ENCODE results near the gene VSIG1. TPM values are rescaled to one million over a fixed set of nuclear protein-coding genes. Genes with fewer than 3 reads are reported as not detected.

Gene VSIG1
- 0.27 and 0.29 TPM in 2 replicates for total RNA-seq

DNA sequence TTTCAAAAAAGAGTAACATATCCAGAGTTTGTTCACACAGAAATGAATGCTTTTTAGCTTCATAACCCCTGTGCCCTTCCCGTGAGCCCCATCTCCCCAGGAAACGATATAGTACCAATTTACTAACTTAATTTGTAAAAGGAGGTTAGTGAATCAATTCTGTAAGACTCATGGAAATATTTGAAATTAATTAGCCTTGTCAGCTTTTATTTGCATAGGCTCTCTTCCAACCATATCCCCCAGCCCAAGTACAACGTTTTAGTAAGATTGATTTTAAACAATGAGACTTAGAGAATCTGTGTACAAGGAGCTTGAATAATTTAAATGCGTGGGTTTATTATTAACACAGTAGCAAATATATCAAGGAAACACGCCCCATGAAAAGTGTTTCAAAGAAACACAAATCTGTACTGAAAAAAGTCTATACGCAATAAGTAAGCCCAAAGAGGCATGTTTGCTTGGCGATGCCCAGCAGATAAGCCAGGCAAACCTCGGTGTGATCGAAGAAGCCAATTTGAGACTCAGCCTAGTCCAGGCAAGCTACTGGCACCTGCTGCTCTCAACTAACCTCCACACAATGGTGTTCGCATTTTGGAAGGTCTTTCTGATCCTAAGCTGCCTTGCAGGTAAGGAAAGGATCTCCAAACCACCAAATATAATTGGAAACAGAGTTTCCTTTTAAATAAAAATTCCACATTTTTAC lies at the start of gene VSIG1:
Gene VSIG1, plus strand, starts transcription at position 512 of the 703 bp plus-strand sequence. Its CDS starts 66 bp downstream, at position 578.
- Histone ChIP-seq H3K27me3 (ENCODE audit: control insufficient read depth, insufficient read depth, low read length) (no peaks in the 10 kb centered on the region), H3K36me3 (ENCODE audit: control insufficient read depth, insufficient read depth, low read length) (no peaks in the 10 kb centered on the region), H3K4me3 (ENCODE audit: low read depth, low read length) (no peak within 1 kb of the TSS)
- DNase-seq (ENCODE audit: low read depth): no peak
- TF ChIP-seq, protein P1, sequence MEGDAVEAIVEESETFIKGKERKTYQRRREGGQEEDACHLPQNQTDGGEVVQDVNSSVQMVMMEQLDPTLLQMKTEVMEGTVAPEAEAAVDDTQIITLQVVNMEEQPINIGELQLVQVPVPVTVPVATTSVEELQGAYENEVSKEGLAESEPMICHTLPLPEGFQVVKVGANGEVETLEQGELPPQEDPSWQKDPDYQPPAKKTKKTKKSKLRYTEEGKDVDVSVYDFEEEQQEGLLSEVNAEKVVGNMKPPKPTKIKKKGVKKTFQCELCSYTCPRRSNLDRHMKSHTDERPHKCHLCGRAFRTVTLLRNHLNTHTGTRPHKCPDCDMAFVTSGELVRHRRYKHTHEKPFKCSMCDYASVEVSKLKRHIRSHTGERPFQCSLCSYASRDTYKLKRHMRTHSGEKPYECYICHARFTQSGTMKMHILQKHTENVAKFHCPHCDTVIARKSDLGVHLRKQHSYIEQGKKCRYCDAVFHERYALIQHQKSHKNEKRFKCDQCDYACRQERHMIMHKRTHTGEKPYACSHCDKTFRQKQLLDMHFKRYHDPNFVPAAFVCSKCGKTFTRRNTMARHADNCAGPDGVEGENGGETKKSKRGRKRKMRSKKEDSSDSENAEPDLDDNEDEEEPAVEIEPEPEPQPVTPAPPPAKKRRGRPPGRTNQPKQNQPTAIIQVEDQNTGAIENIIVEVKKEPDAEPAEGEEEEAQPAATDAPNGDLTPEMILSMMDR (IDR thresholded peaks at IDR 0.05; ENCODE audit: insufficient read depth, low read length, poor library complexity, severe bottlenecking): no peak

- DNase-seq (ENCODE audit: low read depth): no peak
- H3K4me3 ChIP-seq (ENCODE audit: low read depth, low read length): no peak overlapping the region
- no peaks in the 10 kb centered on the region for H3K36me3 ChIP-seq (ENCODE audit: control insufficient read depth, insufficient read depth, low read length)
- H3K27me3 ChIP-seq (ENCODE audit: control insufficient read depth, insufficient read depth, low read length): no peaks in the 10 kb centered on the region
- TF ChIP-seq, protein P1 (IDR thresholded peaks at IDR 0.05; ENCODE audit: insufficient read depth, low read length, poor library complexity, severe bottlenecking): no peak
These were observed 48.7 kb upstream of the VSIG1 start for GRCh38 chrX:107996124-107996523.

DNA sequence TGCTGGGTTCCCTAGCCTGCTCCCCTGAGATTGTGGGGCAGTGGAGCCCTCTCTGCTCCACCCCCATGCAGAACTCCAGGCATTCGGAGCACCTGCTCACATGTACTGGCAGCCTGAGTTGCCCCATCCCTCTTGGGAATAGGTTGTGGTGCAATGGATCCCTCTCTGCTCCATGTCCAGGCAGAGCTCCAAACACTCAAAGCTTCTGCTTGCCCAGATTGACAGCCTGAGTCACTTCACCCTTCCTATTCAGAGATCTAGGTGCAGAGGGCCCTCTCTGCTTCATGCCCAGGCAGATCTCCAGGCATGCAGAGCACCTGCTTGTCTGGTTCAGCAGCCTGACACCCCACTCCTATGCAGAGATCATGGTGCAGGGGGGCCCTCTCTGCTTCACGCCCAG lies 44.1 kb upstream of the VSIG1 start:
- no peaks in the 10 kb centered on the region for H3K36me3 ChIP-seq (ENCODE audit: control insufficient read depth, insufficient read depth, low read length)
- TF ChIP-seq, protein P1 (IDR thresholded peaks at IDR 0.05; ENCODE audit: insufficient read depth, low read length, poor library complexity, severe bottlenecking): no peak
- no peaks in the 10 kb centered on the region for H3K27me3 ChIP-seq (ENCODE audit: control insufficient read depth, insufficient read depth, low read length)
- DNase-seq (ENCODE audit: low read depth): no peak
- H3K4me3 ChIP-seq (ENCODE audit: low read depth, low read length): no peak overlapping the region

DNA sequence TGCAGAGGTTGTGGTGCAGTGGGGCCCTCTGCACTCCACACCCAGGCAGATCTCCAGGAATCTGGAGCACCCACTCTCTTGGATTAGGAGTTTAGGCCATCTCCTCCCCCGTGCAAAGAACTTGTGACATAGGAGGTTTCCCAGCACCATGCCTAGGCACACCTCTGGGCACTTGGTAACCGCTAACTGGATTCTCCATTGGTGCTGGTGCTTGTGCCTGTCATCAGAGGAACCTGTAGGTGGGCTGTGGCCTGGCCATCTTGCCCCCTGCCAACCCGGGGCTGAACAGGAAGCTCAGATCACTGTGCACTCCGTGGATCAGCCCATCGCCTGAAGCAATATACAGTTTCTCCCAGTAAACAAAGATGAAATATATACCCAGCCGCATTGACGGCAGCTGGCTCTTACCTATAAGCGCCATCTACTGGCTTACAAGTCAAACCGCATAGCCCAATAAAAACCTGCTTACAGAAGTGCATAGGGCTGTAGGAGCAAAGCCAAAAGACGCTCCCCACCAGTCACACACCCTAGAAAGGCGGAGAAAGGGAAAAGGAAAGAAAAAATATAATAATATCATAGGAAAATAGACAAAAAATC lies 43.5 kb upstream of the VSIG1 start:
- Histone ChIP-seq H3K4me3 (ENCODE audit: low read depth, low read length) (no peak overlapping the region), H3K36me3 (ENCODE audit: control insufficient read depth, insufficient read depth, low read length) (no peaks in the 10 kb centered on the region), H3K27me3 (ENCODE audit: control insufficient read depth, insufficient read depth, low read length) (no peaks in the 10 kb centered on the region)
- DNase-seq (ENCODE audit: low read depth): no peak
- TF ChIP-seq, protein P1 (IDR thresholded peaks at IDR 0.05; ENCODE audit: insufficient read depth, low read length, poor library complexity, severe bottlenecking): peak; percentile 44

DNA sequence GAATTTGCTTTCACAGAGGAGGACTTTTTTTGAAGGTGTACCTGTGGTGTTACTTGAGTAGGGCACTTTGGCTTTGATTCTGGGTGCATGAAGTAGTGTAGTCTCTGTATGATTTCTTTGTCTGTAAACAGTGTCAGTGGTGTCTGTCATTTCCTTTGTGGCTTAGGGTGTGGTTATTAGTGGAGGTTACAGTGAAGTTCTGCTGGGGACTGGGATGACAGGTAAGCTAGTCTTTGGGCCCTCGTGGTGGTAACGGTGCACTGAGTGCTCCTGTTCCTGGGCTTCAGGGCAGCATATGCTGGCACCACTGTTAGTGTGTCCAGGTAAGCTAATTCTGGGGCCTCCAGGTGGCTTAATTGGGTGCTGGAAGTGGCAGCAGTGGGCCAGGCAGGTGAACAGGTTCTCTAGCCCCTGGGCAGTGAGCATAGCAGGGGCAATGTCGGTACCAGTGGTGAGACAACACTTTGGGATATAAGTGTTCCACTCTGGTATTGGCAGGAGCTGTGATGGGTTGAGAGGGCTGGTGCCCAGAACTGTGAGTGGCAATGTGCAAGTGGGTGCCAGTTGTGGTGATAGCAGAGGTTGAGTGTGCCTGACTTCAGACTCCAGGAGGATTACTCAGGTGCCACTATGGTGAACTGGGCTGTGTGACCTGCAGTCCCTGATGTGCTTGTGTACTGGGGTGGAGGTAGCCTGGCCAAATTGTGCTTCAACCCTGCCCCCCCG lies 26.0 kb upstream of the VSIG1 start:
- H3K36me3 ChIP-seq (ENCODE audit: control insufficient read depth, insufficient read depth, low read length): no peaks in the 10 kb centered on the region
- H3K4me3 ChIP-seq (ENCODE audit: low read depth, low read length): no peak overlapping the region
- DNase-seq (ENCODE audit: low read depth): no peak
- no peaks in the 10 kb centered on the region for H3K27me3 ChIP-seq (ENCODE audit: control insufficient read depth, insufficient read depth, low read length)
- TF ChIP-seq, protein P1 (IDR thresholded peaks at IDR 0.05; ENCODE audit: insufficient read depth, low read length, poor library complexity, severe bottlenecking): no peak
